Measurements from ENCODE around the gene UBE2E2.
"Not testable (repeated sequence)": the region's sequence is repeated elsewhere in the genome, so short reads cannot be mapped to it uniquely, and the experiment has no call there.

UBE2E2 gene

DNA sequence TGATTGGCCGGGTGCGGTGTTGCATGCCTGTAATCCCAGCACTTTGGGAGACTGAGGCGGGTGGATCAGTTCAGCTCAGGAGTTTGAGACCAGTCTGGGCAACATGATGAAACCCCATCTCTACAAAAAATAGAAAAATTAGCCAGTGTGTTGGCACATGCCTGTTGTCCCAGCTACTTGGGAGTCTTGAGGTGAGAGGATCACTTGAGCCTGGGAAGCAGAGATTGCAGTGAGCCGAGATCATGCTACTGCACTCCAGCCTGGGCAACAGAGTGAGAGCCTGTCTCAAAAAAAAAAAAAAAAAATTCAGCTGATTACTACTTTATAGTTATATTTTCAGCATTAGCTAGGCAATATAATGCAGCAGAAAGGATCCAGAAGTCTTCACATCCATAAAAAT lies 133.7 kb downstream of the UBE2E2 start:
- DNase-seq: not testable (repeated sequence)

DNA sequence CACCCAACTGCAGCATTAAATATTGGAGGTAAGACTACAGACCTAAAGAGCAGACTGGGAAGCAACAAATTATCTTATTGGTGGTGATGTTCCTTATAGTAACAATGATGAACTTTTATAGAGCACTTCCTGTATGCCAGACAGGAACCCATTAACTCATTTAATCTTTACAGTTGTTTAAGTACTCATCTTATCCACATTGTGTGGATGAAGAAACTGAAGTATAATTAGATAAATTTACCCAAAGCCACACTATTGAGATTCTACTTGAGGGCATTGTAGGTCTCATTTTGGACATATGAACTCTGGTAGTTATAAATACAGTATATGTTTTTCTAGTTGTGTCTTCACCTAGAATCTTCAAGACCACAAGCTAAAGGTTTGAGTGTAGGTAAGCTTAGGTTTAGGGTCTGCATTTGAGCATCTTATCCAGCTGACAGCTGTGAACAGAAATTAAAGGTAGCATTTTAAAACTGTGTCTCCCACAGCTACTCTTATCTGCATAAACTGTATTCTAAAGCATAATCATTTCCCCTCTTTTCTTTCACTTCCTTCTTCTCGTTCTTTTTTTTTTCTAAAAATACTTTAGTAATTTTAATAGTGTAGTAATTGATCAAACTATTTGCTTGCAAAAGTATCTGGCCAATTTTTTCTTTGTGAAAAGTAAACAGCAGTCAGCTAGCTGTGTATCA lies 138.2 kb downstream of the UBE2E2 start:
- no peak for DNase-seq

DNA sequence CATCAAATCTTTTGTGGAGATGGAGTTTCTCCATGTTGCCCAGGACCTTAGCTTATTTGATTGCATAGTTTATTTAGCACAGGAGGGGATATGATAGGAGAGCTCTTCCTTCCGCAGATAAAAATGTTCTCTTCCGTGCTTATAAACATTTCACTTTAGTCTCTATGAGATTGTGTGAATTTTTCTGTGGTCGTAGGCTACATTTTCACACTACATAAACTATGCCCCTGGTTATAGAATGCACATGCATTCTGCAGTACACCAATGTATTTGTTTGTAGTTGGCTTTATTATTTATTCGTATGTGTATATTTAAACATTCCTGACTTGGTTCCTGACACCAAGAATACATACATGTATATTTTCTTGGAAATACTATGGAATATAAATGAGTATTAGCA lies 139.2 kb downstream of the UBE2E2 start:
- no peak for DNase-seq

DNA sequence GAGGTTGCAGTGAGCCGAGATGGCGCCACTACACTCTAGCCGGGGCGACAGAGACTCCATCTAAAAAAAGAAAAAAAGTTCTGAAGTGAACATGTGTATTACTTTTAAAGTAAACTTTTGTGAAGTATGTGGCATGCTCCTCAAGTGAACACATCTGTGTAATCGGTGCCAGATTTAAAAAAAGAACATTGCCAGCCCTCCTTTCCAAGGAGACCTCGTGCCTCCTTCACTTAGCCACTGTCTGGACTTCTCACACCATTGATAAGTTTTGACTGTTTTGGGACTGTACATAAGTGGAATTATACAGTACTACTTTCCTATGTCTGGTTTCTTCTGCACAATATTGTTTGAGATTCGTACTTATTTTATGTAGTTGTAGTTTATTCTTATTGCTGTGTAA lies 140.4 kb downstream of the UBE2E2 start:
- no peak for DNase-seq

GRCh38 chr3:23344886-23345285 lies 141.8 kb downstream of the UBE2E2 start:
- DNase-seq: no peak

- DNase-seq: not testable (repeated sequence)
These were observed 146.3 kb downstream of the UBE2E2 start for GRCh38 chr3:23349444-23349843.

DNA sequence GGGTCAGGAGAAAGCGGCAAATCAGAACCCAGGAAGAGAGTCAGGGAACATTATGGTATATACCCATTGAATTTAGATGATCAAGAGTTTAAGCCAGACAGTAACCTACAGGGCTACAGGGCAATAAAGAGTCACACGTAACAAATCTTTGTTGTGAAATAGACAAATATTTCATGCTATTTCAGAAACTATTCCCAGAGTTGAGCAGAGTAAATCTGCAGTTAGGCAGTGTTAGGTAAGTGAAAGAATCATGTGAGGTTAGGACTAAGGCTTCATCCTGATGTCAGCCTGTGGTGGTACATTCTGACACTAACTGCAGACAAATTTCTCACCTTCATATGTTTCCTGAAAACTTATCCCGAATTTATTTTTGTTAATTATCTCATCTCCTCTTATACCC lies 153.0 kb downstream of the UBE2E2 start:
- DNase-seq: no peak

GRCh38 chr3:23356923-23357322 lies 153.8 kb downstream of the UBE2E2 start:
- DNase-seq: no peak

GRCh38 chr3:23359116-23359515 lies 156.0 kb downstream of the UBE2E2 start:
- no peak for DNase-seq

DNA sequence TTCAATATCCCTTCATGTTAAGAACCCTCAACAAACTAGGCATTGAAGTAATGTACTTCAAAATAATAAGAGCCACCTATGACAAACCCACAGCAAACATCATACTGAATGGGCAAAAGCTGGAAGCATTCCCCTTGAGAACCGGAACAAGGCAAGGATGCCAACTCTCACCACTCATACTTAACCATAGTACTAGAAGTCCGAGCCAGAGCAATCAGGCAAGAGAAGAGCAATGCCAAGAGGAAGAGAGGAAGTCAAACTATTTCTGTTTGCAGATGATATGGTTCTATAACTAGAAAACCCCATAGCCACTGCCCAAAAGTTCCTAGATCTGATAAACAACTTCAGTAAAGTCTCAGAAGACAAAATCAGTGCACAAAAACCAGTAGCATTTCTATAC lies 161.9 kb downstream of the UBE2E2 start:
- DNase-seq: no peak

DNA sequence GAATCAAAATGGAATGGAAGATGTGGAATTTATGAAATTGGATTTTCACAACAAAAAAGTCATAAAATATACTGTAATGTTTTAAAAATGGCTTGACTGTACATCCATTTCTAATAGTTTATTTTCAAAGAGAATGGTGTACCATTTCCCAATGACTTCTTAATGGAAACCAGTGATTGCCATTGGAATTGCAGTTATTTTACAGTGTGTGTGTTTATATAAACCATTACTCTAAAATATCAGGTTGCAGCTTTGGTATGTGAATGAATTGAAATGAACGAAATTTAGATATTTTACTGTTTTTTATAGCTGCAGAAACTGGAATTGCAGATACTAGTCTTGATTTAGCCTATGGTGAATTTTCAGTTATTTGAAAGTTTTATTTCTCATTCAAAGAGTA lies 165.6 kb downstream of the UBE2E2 start:
- DNase-seq: no peak

DNA sequence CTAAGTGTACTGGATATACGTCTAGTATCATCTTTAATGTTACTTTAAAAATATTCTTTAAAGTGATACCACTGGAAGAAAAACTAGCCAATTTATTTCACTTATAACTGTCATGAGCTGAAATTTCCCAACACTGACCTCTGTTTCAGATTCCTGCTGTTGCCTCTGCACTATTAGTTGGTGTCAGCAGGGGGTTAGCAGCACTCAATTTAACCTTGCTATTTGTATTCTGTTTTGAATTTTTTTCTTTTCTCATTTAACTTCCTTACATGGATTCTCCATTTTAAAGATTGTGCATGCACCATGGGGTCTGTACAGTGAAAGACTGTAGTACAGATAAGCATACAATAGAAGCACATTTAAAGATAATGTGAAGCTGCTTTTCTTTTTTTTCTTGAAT lies 169.2 kb downstream of the UBE2E2 start:
- no peak for DNase-seq

GRCh38 chr3:23376516-23377248 lies 173.6 kb downstream of the UBE2E2 start:
- no peak for DNase-seq

DNA sequence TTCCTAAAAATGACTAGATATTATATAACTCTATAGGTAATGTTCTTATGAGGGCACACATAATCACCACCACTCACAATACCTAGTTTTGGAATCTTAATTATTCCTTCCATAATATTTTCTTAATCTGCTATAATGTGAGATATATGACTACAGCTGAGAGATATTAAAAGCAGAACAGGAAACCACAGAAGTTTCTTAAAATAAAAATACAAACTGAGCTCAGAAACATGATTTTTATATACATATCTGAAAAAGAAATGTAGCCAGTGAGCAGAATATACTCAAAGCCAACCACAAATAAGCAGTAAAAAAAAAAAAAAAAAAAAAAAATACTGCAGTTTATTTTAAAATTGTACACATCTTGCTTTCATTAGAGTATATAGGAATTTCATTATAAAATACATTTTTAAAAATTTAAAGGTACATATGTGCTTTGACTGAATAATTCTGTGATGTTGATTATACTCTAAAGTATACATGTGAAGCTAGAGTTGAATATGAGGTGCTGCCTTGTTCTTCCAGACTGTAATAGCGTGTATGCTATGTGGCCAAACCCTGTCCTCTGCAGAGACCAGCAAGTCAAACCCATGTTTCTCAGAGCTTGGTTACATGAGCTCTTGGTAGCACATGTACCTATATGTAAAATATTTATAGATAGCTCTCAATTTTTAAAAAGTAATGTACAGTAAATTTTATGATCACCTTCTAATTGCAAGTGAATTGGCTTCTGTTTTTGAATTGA lies 175.0 kb downstream of the UBE2E2 start:
- DNase-seq: no peak

DNA sequence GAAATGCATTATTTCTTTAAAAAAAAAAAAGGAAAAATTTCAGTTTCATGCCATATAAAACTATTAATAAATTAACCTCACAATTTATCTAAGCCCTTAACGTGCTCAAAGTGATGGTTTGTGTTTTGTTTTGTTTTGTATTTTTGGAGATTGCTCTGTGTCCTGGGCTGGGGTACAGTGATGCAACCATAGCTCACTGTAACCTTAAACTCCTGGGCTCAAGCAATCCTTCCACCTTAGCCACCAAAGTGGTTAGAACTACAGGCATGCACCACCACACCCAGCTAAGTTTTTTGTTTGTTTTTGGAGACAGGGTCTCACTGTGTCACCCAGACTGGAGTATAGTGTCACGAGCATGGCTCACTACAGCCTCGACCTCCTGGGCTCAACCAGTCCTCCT lies 180.7 kb downstream of the UBE2E2 start:
- no peak for DNase-seq

GRCh38 chr3:23385327-23385726 lies 182.2 kb downstream of the UBE2E2 start:
- no peak for DNase-seq

DNA sequence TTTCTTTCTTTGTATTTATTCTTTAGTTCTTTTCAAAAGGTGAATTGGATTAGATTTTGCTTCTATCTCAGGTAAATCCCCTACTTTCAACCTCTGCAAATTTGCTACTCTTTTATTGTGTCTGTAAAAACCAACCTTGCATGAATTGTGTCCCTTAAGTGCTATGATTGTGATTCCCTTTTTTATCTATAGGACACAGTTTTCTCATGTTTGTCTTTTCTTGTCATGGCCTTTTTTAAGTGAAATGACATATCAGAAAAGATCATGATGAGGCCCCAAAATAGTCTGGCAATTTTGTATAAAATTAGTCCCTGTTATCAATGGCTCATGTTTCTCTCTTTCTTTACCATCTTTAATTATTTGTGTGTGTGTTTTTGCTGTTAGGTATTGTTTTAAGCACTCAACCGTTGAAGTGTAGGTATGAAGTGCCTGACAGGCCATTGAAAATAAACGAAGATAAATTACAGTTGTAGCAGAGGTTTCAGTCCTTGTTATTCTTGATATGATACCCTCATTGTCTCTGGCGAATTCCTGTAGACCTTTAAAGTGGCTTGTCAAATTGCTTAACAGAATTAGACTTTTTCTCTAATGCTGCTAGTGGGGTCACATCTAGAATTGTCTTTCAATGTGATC lies 184.3 kb downstream of the UBE2E2 start:
- no peak for DNase-seq

DNA sequence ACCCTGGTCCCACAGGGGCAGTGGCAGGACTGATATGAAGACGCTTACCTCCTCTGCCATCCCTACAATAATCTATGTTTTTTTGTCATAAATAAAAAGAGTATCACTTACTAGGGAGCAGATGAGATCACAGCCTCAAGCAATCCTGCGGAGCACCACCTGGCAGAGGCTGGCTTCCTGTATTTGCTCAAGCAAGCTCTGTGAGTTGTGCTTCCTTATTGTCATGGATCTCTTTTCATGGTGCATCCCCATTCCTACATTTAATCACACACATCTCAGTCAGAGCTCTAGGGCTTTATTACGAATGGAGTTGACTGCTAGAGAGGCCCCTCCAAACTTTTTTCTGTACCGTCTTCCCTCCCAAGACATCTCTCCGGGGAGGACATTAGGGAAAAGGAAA lies 186.0 kb downstream of the UBE2E2 start:
- no peak for DNase-seq

GRCh38 chr3:23389686-23390085 lies 186.6 kb downstream of the UBE2E2 start:
- no peak for DNase-seq

DNA sequence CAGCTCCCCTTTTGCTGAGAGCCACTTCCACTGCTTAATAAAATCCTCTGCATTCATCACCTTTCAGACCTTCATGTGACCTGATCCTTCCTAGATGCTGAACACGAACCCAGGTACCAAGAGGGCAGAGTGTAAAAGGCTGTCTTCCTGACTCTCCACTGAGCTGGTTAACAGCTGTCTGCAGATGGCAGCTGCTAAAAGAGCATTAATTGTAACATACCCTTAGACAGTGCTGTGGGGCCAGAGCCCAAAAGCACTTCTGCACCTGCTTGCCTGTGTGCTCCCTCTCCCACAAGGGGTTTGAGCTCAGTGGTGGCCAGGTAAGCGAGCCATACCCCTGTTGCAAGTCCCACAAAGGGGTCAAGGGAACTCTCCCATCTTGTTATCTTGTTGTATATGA lies 187.3 kb downstream of the UBE2E2 start:
- no peak for DNase-seq

DNA sequence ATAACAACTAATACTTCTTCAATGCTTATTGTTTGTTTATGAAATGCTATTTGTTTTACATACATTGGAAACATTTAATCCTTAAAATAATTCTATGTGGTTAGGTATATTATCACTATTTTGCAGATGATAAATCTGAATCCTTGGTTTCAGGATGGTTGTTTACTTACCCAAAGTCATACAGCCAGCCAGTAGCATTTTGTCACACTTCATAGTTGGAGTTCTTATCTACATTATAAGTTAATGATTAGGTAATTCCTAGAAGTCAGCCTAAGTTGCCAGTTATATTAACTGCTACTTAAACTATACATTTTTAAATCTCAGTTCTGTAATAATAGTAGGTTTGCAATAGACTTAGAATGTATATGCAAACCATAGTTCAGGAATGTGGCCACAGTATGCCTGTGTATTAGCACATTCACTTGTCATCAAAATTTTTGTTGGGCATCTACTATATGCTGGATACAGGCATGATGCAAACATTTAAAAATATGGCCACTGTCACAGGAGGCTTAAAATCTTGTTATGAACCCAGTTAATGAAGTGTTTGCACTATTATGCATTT lies 187.9 kb downstream of the UBE2E2 start:
- no peak for DNase-seq

GRCh38 chr3:23395115-23395514 lies 192.0 kb downstream of the UBE2E2 start:
- no peak for DNase-seq

GRCh38 chr3:23396746-23397145 lies 193.6 kb downstream of the UBE2E2 start:
- no peak for DNase-seq

Measured in activated CD4-positive, alpha-beta T cell treated with anti-CD3 and anti-CD28 coated beads, Interleukin-2, amount 50 U/mL, for 48 hours (primary cell).